IMR-90 (cell line): ENCODE data around the gene HKDC1. TPM values are rescaled to one million over a fixed set of nuclear protein-coding genes. Genes with fewer than 3 reads are reported as not detected.

Source experiments
- ATAC-seq: fragments of 200-7000 bp; cut with Tn5 transposase; 2 replicates; pipeline ENCODE4 v1.9.1; 2020; ENCODE audit warnings: low read depth, mild to moderate bottlenecking, moderate library complexity
- BruUV-seq: library from RNA; stranded (reverse); fragments of 400-500 nt; replicated peaks from 2 replicates; lab custom pipeline; 2021; lab: Mats Ljungman, UMichigan
- CTCF ChIA-PET: fragments of 300-600 bp; formaldehyde crosslinking; extraction: SDS; loops from one replicate; lab custom pipeline; 2021; ENCODE audit warnings: antibody characterized with exemption; lab: Yijun Ruan, JAX
- POLR2A ChIA-PET: fragments of 300-600 bp; sonication (Branson Sonifier 250); formaldehyde crosslinking; loops from one replicate; lab custom pipeline; 2022; ENCODE audit warnings: antibody characterized with exemption; ENCODE audit not compliant: unreplicated experiment; lab: Charles Lee
- DNase-seq: peaks from one replicate; pipeline ENCODE4 v3.0.0; 2013
- H2AFZ ChIP-seq: replicated peaks from 2 replicates; pipeline ENCODE3; 2013; ENCODE audit warnings: low read length, mild to moderate bottlenecking; ENCODE audit not compliant: poor library complexity
- H2AK5ac ChIP-seq: 2 replicates; pipeline ENCODE4 v1.6.1; 2013; ENCODE audit warnings: low read depth, low read length, inconsistent platforms
- H2AK9ac ChIP-seq: replicated peaks from 2 replicates; pipeline ENCODE3; 2013; ENCODE audit warnings: mild to moderate bottlenecking, low read depth, low read length, moderate library complexity; ENCODE audit not compliant: poor library complexity
- H2BK120ac ChIP-seq: 2 replicates; pipeline ENCODE4 v1.6.1; 2013; ENCODE audit warnings: low read depth, low read length, inconsistent platforms
- H2BK15ac ChIP-seq: 3 replicates; pipeline ENCODE4 v1.6.1; 2013; ENCODE audit warnings: low read depth, low read length, inconsistent platforms
- H2BK20ac ChIP-seq: 2 replicates; pipeline ENCODE4 v1.6.1; 2013; ENCODE audit warnings: low read depth, mild to moderate bottlenecking, inconsistent platforms, low read length, moderate library complexity
- H2BK5ac ChIP-seq: 2 replicates; pipeline ENCODE4 v1.6.1; 2013; ENCODE audit warnings: mild to moderate bottlenecking, low read depth, low read length, inconsistent platforms; ENCODE audit not compliant: poor library complexity, severe bottlenecking
- H3K14ac ChIP-seq: replicated peaks from 2 replicates; pipeline ENCODE4 v1.6.1; 2013; ENCODE audit warnings: low read depth, low read length, inconsistent platforms
- H3K18ac ChIP-seq: 2 replicates; pipeline ENCODE4 v1.6.1; 2013; ENCODE audit warnings: low read depth, low read length, control low read depth
- H3K23ac ChIP-seq: 2 replicates; pipeline ENCODE4 v1.6.1; 2013; ENCODE audit warnings: low read depth, low read length, inconsistent platforms
- H3K27ac ChIP-seq: 2 replicates; pipeline ENCODE4 v1.5.1; 2013; ENCODE audit warnings: mild to moderate bottlenecking, control low read depth, low read length; ENCODE audit not compliant: insufficient read depth
- H3K27me3 ChIP-seq: 2 replicates; pipeline ENCODE4 v1.6.1; 2013; ENCODE audit warnings: low read length; ENCODE audit not compliant: control insufficient read depth, insufficient read depth
- H3K36me3 ChIP-seq: 2 replicates; pipeline ENCODE4 v1.6.1; 2013; ENCODE audit warnings: low read length, mixed read lengths; ENCODE audit not compliant: control insufficient read depth, insufficient read depth
- H3K4ac ChIP-seq: 2 replicates; pipeline ENCODE4 v1.6.1; 2013; ENCODE audit warnings: low read depth, low read length, inconsistent platforms
- H3K4me1 ChIP-seq: 2 replicates; pipeline ENCODE4 v1.6.1; 2013; ENCODE audit warnings: low read length, mixed read lengths; ENCODE audit not compliant: control insufficient read depth, insufficient read depth
- H3K4me2 ChIP-seq: 2 replicates; pipeline ENCODE4 v1.6.1; 2013; ENCODE audit warnings: low read depth, mild to moderate bottlenecking, control low read depth, low read length, moderate library complexity
- H3K4me3 ChIP-seq: 2 replicates; pipeline ENCODE4 v1.5.1; 2013; ENCODE audit warnings: low read depth, mild to moderate bottlenecking, control low read depth, low read length, moderate library complexity; ENCODE audit not compliant: insufficient read depth
- H3K56ac ChIP-seq: 2 replicates; pipeline ENCODE4 v1.6.1; 2013; ENCODE audit warnings: low read length, inconsistent platforms; ENCODE audit not compliant: insufficient read depth; ENCODE audit errors: extremely low read depth
- H3K79me1 ChIP-seq, 2 experiments: 2 replicates each; pipeline ENCODE4 v1.6.1; 2013; ENCODE audit warnings: low read length in 2 of 2, inconsistent platforms in 1 of 2, low read depth in 1 of 2
- H3K9ac ChIP-seq: 2 replicates; pipeline ENCODE4 v1.6.1; 2013; ENCODE audit warnings: low read depth, low read length, control low read depth
- H3K9me1 ChIP-seq: 2 replicates; pipeline ENCODE4 v1.6.1; 2013; ENCODE audit warnings: low read length, inconsistent platforms; ENCODE audit not compliant: insufficient read depth
- H3K9me3 ChIP-seq: 2 replicates; pipeline ENCODE4 v1.6.1; 2013; ENCODE audit warnings: low read length; ENCODE audit not compliant: control insufficient read depth, insufficient read depth
- H4K20me1 ChIP-seq: 2 replicates; pipeline ENCODE4 v1.6.1; 2013; ENCODE audit warnings: low read length, inconsistent platforms; ENCODE audit not compliant: insufficient read depth
- H4K5ac ChIP-seq: 2 replicates; pipeline ENCODE4 v1.6.1; 2013; ENCODE audit warnings: mild to moderate bottlenecking, low read depth, low read length, control low read depth
- H4K8ac ChIP-seq, 2 experiments: 2 replicates each; pipeline ENCODE4 v1.6.1; 2013; ENCODE audit warnings: low read depth in 2 of 2, low read length in 2 of 2, control low read depth in 1 of 2, inconsistent platforms in 1 of 2
- H4K91ac ChIP-seq: 2 replicates; pipeline ENCODE4 v1.6.1; 2013; ENCODE audit warnings: low read depth, low read length, inconsistent platforms; ENCODE audit not compliant: insufficient read depth
- BHLHE40 ChIP-seq: fragments of 150-350 bp; IDR thresholded peaks from 2 replicates; pipeline ENCODE4 v1.6.1; 2016; ENCODE audit warnings: mild to moderate bottlenecking, low read depth, low read length
- CEBPB ChIP-seq: IDR thresholded peaks from 2 replicates; pipeline ENCODE4 v1.6.1; 2012; ENCODE audit warnings: low read depth, low read length, improper control_type of control experiment
- CTCF ChIP-seq: conservative IDR thresholded peaks from 2 replicates; pipeline ENCODE4 v1.5.1; 2012; ENCODE audit warnings: mild to moderate bottlenecking, low read depth, low read length, improper control_type of control experiment
- ELK1 ChIP-seq: fragments of 150-350 bp; IDR thresholded peaks from 2 replicates; pipeline ENCODE4 v1.6.1; 2016; ENCODE audit warnings: low read depth, mild to moderate bottlenecking, low read length, moderate library complexity, borderline replicate concordance
- MXI1 ChIP-seq: IDR thresholded peaks from 2 replicates; pipeline ENCODE4 v1.6.1; 2012; ENCODE audit warnings: low read depth, mild to moderate bottlenecking, low read length, moderate library complexity, borderline replicate concordance
- POLR2A ChIP-seq: IDR thresholded peaks from 2 replicates; pipeline ENCODE4 v1.6.1; 2012; ENCODE audit warnings: mild to moderate bottlenecking, low read depth, low read length
- RAD21 ChIP-seq: IDR thresholded peaks from 2 replicates; pipeline ENCODE4 v1.6.1; 2012; ENCODE audit warnings: low read length, improper control_type of control experiment
- RCOR1 ChIP-seq: IDR thresholded peaks from 2 replicates; pipeline ENCODE4 v1.6.1; 2012; ENCODE audit warnings: mild to moderate bottlenecking, low read length, improper control_type of control experiment; ENCODE audit not compliant: insufficient replicate concordance
- RFX5 ChIP-seq: IDR thresholded peaks from 2 replicates; pipeline ENCODE4 v1.8.0; 2012; ENCODE audit warnings: low read depth, mild to moderate bottlenecking, low read length, moderate library complexity
- USF2 ChIP-seq: fragments of 150-350 bp; IDR thresholded peaks from 2 replicates; pipeline ENCODE4 v1.6.1; 2017; ENCODE audit warnings: mild to moderate bottlenecking, antibody characterized with exemption, low read length, low read depth
- WGBS, 2 experiments: methylation state at CpG; one replicate each; pipeline versions ENCODE4 v1.1.5 to v1.1.7; 2013; ENCODE audit warnings: missing lambda C conversion rate in 2 of 2; ENCODE audit not compliant: insufficient read length in 1 of 2; ENCODE audit errors: extremely low coverage in 2 of 2; 5-methylcytosine and 5-hydroxymethylcytosine counted together
- dilution Hi-C: fragments of 300-500 bp; cut with HindIII; formaldehyde crosslinking; loops from one replicate; pipeline ENCODE4 v1.14.3; 2018; ENCODE audit warnings: low sequenced_read_pairs; ENCODE audit not compliant: unreplicated experiment
- in situ Hi-C: fragments of 300-500 bp; cut with MboI; formaldehyde crosslinking; loops from 3 replicates; pipeline ENCODE4 v1.14.3; 2019; ENCODE audit warnings: low sequenced_read_pairs, inconsistent platforms, mixed read lengths
- intact Hi-C: fragments of 100-400 bp; cut with micrococcal nuclease; formaldehyde crosslinking; loops from 2 replicates; pipeline ENCODE4 v1.10.0; 2022
- polyA plus RNA-seq, 3 experiments: library from polyadenylated mRNA; depleted of rRNA; stranded (reverse); fragments of >200 nt; gene quantifications; 2 replicates each; pipeline ENCODE4 v1.2.3, GENCODE V29; 2012; ENCODE audit warnings: low replicate concordance in 1 of 3
- total RNA-seq: library from RNA; depleted of rRNA; stranded (reverse); fragments of >200 nt; gene quantifications from 2 replicates; pipeline ENCODE4 v1.2.3, GENCODE V29; 2012

HKDC1 gene
- total and polyA plus RNA-seq, 2 of the 4 experiments (the other 2 are of a cell fraction), result under 0.01 to 0.03 TPM

GRCh38 chr10:69208761-69209160, 11.4 kb upstream of the HKDC1 start:
- ATAC-seq (no peak), DNase-seq (no peak)
- in situ Hi-C loops, result no loop called here
- Histone ChIP-seq H4K8ac (no peak overlapping the region), H3K36me3 (peaks cover 29% of the 10 kb centered on the region), H2AK5ac (no peak overlapping the region), H3K56ac (no peak overlapping the region), H4K91ac (no peak overlapping the region), H2AFZ (no peak overlapping the region), H3K23ac (no peak overlapping the region), H3K4me3 (no peak overlapping the region), H4K20me1 (no peaks in the 10 kb centered on the region), H3K9ac (no peak overlapping the region), H2BK15ac (no peak overlapping the region), H3K27ac (no peak overlapping the region), H3K4me1 (no peaks in the 10 kb centered on the region), H4K5ac (no peak overlapping the region), H3K4me2 (no peak overlapping the region), H3K14ac (no peak overlapping the region), H2BK120ac (no peak overlapping the region), H3K9me3 (no peaks in the 10 kb centered on the region), H3K27me3 (no peaks in the 10 kb centered on the region), H3K4ac (no peak overlapping the region), H3K18ac (no peak overlapping the region), H3K79me1 (no peaks in the 10 kb centered on the region), H2BK5ac (no peak overlapping the region), H3K9me1 (no peaks in the 10 kb centered on the region), H2AK9ac (no peak overlapping the region), H2BK20ac (no peak overlapping the region)
- ChIA-PET CTCF (interaction anchor here (1.3 kb wide), 1 partner anchor 16 kb away, joined by 3 read pairs; no protein-coding TSS in a partner anchor), POLR2A (interaction anchor here (0.6 kb wide), 1 partner anchor 76 kb away, joined by 8 read pairs; no protein-coding TSS in a partner anchor)
- dilution Hi-C loops, result no loop called here
- intact Hi-C loops, result no loop called here
- no CpG with 5 or more reads among the region's 6 CpGs for WGBS, 2 experiments
- no TSS peak for BruUV-seq
- no peak for TF ChIP-seq CEBPB
- no peak for TF ChIP-seq RAD21
- no peak for TF ChIP-seq ELK1
- no peak for TF ChIP-seq RCOR1
- TF ChIP-seq CTCF, result no peak
- TF ChIP-seq MXI1, result no peak
- no peak for TF ChIP-seq POLR2A
- no peak for TF ChIP-seq BHLHE40
- TF ChIP-seq RFX5, result no peak
- TF ChIP-seq USF2, result no peak
